ENCODE results near the gene LMBR1.

GRCh38 chr7:156765901-156766656 lies 126.9 kb downstream of the LMBR1 start:
- TF ChIP-seq CTCF (IDR thresholded peaks at IDR 0.05; ENCODE audit: insufficient read depth, low read depth, low read length) = no peak
- TF ChIP-seq EZH2 (IDR thresholded peaks at IDR 0.05; ENCODE audit: insufficient read depth, low read length) = no peak

Data from astrocyte (in vitro differentiated cells and primary cell).